Body of pancreas (tissue), 4 donors: ENCODE measurements around the gene NF1. TPM values are rescaled to one million over a fixed set of nuclear protein-coding genes. Genes with fewer than 3 reads are reported as not detected.
A peak's percentile ranks its signal among the peaks of the same experiment; 100 is the strongest.

Experiments used
- ATAC-seq: fragments of 150-250 bp; one replicate; pipeline ENCODE4 v1.9.1; 2016
- DNase-seq, 4 donors: peaks; one replicate each; pipeline ENCODE4 v3.0.0-alpha.2; 2019
- H3K27ac ChIP-seq, 4 donors: fragments of 200-600 bp; sonication (generic); 1 replicate in 3 of 4; 2 replicates in 1 of 4; pipeline versions ENCODE4 v1.5.1 to v1.6.1; 2016 to 2019; ENCODE audit warnings: mild to moderate bottlenecking in 1 of 4, mixed read lengths in 1 of 4, moderate library complexity in 1 of 4
- H3K27me3 ChIP-seq, 2 donors: fragments of 200-600 bp; sonication (generic); one replicate each; pipeline ENCODE4 v1.6.0; 2016; ENCODE audit warnings: mild to moderate bottlenecking in 1 of 2
- H3K36me3 ChIP-seq, 2 donors: fragments of 200-600 bp; sonication (generic); replicated peaks in 1 of 2; 2 replicates each; pipeline ENCODE4 v1.5.1; 2016; ENCODE audit warnings: low read depth in 2 of 2; ENCODE audit not compliant: insufficient read depth in 1 of 2
- H3K4me1 ChIP-seq: fragments of 200-600 bp; sonication (generic); one replicate; pipeline ENCODE4 v1.6.0; 2016
- H3K4me3 ChIP-seq, 2 donors: fragments of 200-600 bp; sonication (generic); 1 replicate in 1 of 2; 2 replicates in 1 of 2; pipeline ENCODE4 v1.5.1; 2016 to 2019
- H3K9me3 ChIP-seq, 3 donors: fragments of 200-600 bp; sonication (generic); 1 replicate in 2 of 3; 2 replicates in 1 of 3; pipeline ENCODE4 v1.5.1; 2016
- POLR2A ChIP-seq, 3 donors: fragments of 450-650 bp; IDR thresholded peaks; one replicate each; pipeline ENCODE4 v1.6.1; 2016; ENCODE audit warnings: antibody characterized with exemption in 3 of 3, mild to moderate bottlenecking in 2 of 3
- WGBS, 2 donors: methylation state at CpG; one replicate each; pipeline ENCODE4 v1.1.5; 2017; 5-methylcytosine and 5-hydroxymethylcytosine counted together
- intact Hi-C: fragments of 100-400 bp; cut with DNase I; formaldehyde crosslinking; loops from one replicate; pipeline ENCODE4 v1.15.1; 2023
- total RNA-seq, 2 donors: library from RNA; depleted of rRNA; stranded (reverse); fragments of >200 nt; gene quantifications; one replicate each; pipeline ENCODE4 v1.1.0, GENCODE V29; 2016
- TF ChIP-seq, protein P1 (sequence below), 7 experiments: fragments of 450-650 bp in 4 of 7; fragments of 200-600 bp in 3 of 7; sonication (generic) in 3 of 7; IDR thresholded peaks; one replicate each; pipeline ENCODE4 v1.5.1; 2016 to 2019; ENCODE audit warnings: antibody characterized with exemption in 7 of 7

The NF1 gene
- total RNA-seq, 2 donors from 2014 or later, result 54.7 to 57.1 TPM

- WGBS, 2 donors, result 82 to 88% methylated on average over 2 of the region's 2 CpGs
- TF ChIP-seq POLR2A (IDR thresholded peaks at IDR 0.05), result no peak
- TF ChIP-seq, protein P1, sequence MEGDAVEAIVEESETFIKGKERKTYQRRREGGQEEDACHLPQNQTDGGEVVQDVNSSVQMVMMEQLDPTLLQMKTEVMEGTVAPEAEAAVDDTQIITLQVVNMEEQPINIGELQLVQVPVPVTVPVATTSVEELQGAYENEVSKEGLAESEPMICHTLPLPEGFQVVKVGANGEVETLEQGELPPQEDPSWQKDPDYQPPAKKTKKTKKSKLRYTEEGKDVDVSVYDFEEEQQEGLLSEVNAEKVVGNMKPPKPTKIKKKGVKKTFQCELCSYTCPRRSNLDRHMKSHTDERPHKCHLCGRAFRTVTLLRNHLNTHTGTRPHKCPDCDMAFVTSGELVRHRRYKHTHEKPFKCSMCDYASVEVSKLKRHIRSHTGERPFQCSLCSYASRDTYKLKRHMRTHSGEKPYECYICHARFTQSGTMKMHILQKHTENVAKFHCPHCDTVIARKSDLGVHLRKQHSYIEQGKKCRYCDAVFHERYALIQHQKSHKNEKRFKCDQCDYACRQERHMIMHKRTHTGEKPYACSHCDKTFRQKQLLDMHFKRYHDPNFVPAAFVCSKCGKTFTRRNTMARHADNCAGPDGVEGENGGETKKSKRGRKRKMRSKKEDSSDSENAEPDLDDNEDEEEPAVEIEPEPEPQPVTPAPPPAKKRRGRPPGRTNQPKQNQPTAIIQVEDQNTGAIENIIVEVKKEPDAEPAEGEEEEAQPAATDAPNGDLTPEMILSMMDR (IDR thresholded peaks at IDR 0.05), result no peak
- intact Hi-C loops, result no loop called here
- ATAC-seq, result no peak
- Histone ChIP-seq H3K27ac (no peak overlapping the region), H3K9me3 (no peaks in the 10 kb centered on the region), H3K36me3 (no peaks in the 10 kb centered on the region), H3K27me3 (no peaks in the 10 kb centered on the region), H3K4me1 (no peaks in the 10 kb centered on the region), H3K4me3 (no peak overlapping the region)
- DNase-seq, result no peak
These were observed 41.5 kb downstream of the NF1 start for GRCh38 chr17:31136319-31136718.

GRCh38 chr17:31140111-31140510 is 45.3 kb downstream of the NF1 start:
- DNase-seq, result no peak
- intact Hi-C loops, result no loop called here
- H3K36me3 ChIP-seq, result no peaks in the 10 kb centered on the region
- H3K4me1 ChIP-seq, result no peaks in the 10 kb centered on the region
- TF ChIP-seq POLR2A (IDR thresholded peaks at IDR 0.05), result no peak
- TF ChIP-seq, protein P1 (IDR thresholded peaks at IDR 0.05), result no peak
- H3K27ac ChIP-seq, result no peak overlapping the region
- no peak for ATAC-seq
- H3K27me3 ChIP-seq, result no peaks in the 10 kb centered on the region
- H3K9me3 ChIP-seq, result no peaks in the 10 kb centered on the region
- no peak overlapping the region for H3K4me3 ChIP-seq
- 85% methylated on average over 3 of the region's 3 CpGs for WGBS, 2 donors

GRCh38 chr17:31144428-31144827 is 49.7 kb downstream of the NF1 start:
- no peaks in the 10 kb centered on the region for H3K27me3 ChIP-seq
- H3K27ac ChIP-seq, result no peak overlapping the region
- H3K4me1 ChIP-seq, result peaks cover 16% of the 10 kb centered on the region
- TF ChIP-seq, protein P1 (IDR thresholded peaks at IDR 0.05), result no peak
- TF ChIP-seq POLR2A (IDR thresholded peaks at IDR 0.05), result no peak
- ATAC-seq (no peak), DNase-seq (no peak)
- no peaks in the 10 kb centered on the region for H3K36me3 ChIP-seq
- no peaks in the 10 kb centered on the region for H3K9me3 ChIP-seq
- H3K4me3 ChIP-seq, result no peak overlapping the region
- intact Hi-C loops, result no loop called here
- WGBS, 2 donors, result 96 to 97% methylated on average over 3 of the region's 3 CpGs

GRCh38 chr17:31144836-31145235 is 50.1 kb downstream of the NF1 start:
- Histone ChIP-seq H3K4me1 (peaks cover 16% of the 10 kb centered on the region), H3K36me3 (no peaks in the 10 kb centered on the region), H3K9me3 (no peaks in the 10 kb centered on the region), H3K4me3 (no peak overlapping the region), H3K27ac (no peak overlapping the region), H3K27me3 (no peaks in the 10 kb centered on the region)
- ATAC-seq (no peak), DNase-seq (no peak)
- WGBS, 2 donors, result 81 to 82% methylated on average over 7 of the region's 7 CpGs
- intact Hi-C loops, result no loop called here
- TF ChIP-seq POLR2A (IDR thresholded peaks at IDR 0.05), result no peak

GRCh38 chr17:31147507-31148202 is 52.9 kb downstream of the NF1 start:
- ATAC-seq (no peak), DNase-seq (no peak)
- Histone ChIP-seq H3K4me3 (no peak overlapping the region), H3K27ac (peak overlapping the region in 1 of 4 donors; percentile 3), H3K36me3 (no peaks in the 10 kb centered on the region), H3K27me3 (no peaks in the 10 kb centered on the region), H3K9me3 (no peaks in the 10 kb centered on the region), H3K4me1 (peaks cover 16% of the 10 kb centered on the region)
- WGBS, 2 donors, result 25 to 40% methylated on average over 3 of the region's 3 CpGs
- intact Hi-C loops, result no loop called here
- TF ChIP-seq, protein P1 (IDR thresholded peaks at IDR 0.05), result no peak
- TF ChIP-seq POLR2A (IDR thresholded peaks at IDR 0.05), result no peak
